GM18508 (cell line): ENCODE measurements around the gene ARMC3.
"Not testable (repeated sequence)": the region's sequence is repeated elsewhere in the genome, so short reads cannot be mapped to it uniquely, and the experiment has no call there.

Experiments used
- ATAC-seq: cut with Tn5 transposase; IDR thresholded peaks from one replicate; pipeline ENCODE4 v1.9.1; 2021; ENCODE audit warnings: moderate number of reproducible peaks; ENCODE audit not compliant: insufficient read depth, unreplicated experiment

The ARMC3 gene

GRCh38 chr10:22915314-22915713, 12.5 kb upstream of the ARMC3 start:
- ATAC-seq: no peak

DNA sequence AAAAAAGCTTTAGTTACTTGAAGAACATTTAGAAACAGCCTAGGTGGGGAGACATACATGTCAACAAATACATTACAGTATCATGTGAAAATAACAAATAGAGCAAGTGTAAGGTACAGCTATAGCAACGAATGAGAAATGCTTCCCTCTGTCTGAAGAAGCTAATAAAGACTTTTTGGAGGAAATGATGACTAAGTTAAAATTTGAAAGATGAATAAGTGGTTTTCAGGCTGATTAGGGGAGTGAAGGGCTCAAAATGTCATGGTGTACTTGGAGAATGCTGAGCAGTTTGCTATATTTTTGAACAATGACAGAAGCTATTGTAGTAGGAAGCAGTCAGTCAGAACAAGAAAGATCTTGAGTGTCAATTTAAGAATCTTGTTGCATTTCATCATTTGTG, 2.8 kb upstream of the ARMC3 start:
- no peak for ATAC-seq

DNA sequence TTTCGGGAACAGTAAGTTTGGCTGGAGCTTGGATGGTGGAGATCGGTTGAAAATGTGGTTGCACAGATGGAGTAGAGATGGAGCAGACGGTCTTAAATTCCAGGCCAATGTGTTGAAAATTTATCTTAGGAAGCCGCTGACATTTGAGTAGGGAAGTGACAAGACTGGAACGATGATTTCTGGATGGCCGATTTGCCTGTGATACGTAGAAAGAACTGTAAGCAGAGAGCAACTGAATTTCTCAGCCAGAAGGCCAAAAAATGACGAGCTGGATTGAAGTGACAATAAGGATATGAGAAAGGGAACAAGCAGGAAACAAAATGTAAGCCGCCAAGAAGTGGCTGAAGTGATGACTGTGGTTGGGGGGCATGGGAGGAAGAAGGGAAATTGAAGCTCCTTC, 687 bp upstream of the ARMC3 start:
- no peak for ATAC-seq

GRCh38 chr10:22929053-22929452, 1.2 kb downstream of the ARMC3 start:
- ATAC-seq: not testable (repeated sequence)

DNA sequence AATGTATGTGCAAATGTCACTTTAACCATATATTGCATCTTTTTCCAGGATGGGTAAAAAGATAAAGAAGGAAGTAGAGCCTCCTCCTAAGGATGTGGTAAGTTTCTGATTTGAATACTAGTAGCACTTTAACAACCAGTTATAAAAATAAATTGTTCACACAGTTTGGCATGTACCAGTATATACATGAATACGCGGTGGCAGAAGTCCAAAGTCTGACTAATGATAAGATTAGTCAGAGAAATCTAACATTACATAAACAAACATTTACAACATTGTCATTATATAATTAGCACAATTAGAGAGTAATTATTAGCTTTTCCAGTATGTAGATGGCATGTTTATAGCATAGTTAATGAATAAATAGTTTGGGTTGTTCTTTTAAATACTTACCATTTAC, 4.1 kb downstream of the ARMC3 start:
- ATAC-seq: peak; percentile 73

GRCh38 chr10:22932626-22933370, 4.9 kb downstream of the ARMC3 start:
- ATAC-seq: no peak

DNA sequence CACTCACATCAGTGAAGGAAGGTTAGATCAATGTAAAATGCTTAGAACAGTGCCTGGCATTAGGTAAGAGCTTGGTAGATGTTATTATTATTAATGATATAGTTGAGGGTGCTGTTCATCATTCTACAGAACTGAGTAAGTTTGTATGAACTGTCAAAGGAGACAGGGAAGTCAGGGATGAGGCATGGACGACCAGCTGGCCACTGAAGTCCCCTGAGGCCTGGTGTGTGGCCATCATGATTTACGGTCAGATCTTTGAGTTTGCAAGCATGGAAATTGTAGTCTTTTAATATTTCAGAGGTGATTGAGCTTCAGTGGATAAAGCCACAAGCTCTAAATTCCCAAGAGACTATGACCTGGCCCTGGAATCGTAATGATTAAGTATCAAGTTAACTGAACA, 6.9 kb downstream of the ARMC3 start:
- ATAC-seq: no peak

DNA sequence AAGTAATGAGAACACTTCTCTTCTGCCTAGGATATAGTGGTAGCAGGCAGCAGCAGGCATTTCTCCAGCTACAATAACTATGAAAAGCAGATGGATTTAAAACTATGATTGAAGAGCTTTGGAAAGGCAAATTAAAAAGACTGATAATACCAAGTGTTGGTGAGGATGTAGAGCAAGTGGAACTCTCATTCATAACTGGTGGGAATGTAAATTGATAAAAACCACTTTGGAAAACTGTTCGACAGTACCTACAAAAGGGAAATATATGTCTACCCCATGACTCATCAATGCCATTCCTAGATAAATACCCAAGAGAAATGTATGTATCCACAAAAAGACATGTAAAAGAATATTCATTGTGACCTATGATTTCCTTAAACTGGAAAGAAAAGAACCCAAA, 14.6 kb downstream of the ARMC3 start:
- ATAC-seq: no peak

- peak; percentile 62 for ATAC-seq
Observed at GRCh38 chr10:22945934-22946673, 18.3 kb downstream of the ARMC3 start.

GRCh38 chr10:22954970-22955369, 27.1 kb downstream of the ARMC3 start:
- no peak for ATAC-seq

DNA sequence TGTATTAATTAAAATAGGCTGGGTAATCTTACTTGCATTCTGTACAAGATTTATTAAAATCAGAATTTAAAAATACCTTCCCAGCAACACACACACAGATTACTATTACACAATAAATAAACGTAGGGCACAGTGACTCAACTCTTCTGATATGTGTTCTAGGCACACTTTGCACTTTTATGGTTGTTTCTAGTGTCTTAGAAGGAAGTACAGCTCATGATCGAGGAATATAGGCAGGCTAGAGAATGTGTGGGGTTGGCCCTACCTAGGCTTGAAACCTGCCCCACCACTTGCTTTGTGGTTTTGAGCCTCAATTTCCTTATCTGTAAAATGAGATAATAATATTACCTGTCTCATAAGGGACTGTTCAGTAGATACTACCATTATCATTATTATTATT, 30.5 kb downstream of the ARMC3 start:
- no peak for ATAC-seq

DNA sequence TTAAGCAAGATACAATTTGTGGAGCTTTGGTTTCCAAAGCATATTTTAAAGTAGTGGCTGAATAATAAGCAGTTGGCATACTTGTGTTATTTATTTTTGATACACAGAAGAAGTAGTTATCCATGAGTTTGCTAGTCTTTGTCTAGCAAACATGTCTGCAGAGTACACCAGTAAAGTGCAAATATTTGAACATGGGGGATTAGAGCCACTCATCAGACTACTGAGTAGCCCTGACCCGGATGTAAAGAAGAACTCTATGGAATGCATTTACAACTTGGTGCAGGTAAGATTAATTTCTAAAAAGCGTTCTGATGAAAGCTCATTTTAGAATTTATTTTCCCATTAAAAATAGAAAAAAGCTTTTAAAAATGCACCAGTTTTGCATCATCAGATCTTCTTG, 31.4 kb downstream of the ARMC3 start:
- ATAC-seq: no peak

DNA sequence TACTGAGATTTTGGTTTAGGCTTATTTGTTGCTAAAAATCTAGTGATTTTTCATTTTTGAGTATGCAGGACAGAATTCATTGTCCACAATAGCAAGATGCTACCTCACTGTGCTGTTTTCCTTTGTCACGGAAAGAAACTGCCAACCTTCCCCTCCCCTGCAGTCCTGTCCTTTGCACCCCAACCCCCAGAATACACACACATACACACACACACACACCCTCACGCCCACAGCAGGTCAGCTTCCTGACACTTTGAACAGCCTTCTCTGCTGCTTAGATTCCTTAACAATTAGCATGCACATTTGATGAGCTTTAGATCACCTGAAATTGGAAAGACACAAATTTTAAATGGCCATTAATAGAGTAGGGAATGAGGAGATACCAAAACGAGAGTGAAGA, 32.1 kb downstream of the ARMC3 start:
- ATAC-seq: no peak

- no peak for ATAC-seq
Observed at GRCh38 chr10:22962817-22963216, 35.0 kb downstream of the ARMC3 start.

DNA sequence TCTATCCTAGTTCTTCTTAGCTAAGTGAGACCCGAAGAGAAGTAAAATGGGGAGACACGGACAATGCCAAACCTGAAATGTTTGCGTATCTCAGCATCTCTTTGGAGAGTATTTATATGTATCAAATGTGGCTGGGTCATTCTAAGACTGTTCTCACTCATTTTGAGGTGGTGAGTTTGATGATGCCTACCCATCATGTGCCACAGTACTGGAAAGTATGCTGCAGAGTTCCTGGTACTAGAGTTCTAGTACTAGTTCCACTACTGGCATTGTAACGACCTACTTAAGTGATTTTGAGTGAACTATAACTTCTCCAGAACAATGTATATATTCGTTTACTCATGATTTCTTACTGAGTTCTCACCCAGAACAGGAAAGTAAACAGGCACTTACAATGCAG, 41.9 kb downstream of the ARMC3 start:
- no peak for ATAC-seq

- no peak for ATAC-seq
Observed at GRCh38 chr10:22976534-22976933, 48.7 kb downstream of the ARMC3 start.

GRCh38 chr10:22977751-22978150, 49.9 kb downstream of the ARMC3 start:
- no peak for ATAC-seq

DNA sequence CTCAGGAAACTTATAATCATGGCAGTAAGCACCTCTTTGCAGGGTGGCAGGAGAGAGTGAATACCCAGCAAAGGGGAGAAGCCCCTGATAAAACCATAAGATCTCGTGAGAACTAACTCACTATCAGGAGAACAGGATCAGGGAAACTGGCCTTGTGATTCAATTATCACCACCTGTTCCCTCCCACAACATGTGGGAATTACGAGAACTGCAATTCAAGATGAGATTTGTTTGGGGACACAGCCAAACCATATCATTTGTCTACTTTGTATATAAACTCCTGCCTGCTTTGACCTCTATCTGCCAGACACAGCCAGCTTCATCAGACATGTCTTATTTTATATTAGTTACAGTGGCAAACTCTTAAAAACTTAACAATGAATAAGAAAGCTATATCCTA, 50.4 kb downstream of the ARMC3 start:
- ATAC-seq: no peak

GRCh38 chr10:22978918-22979317, 51.1 kb downstream of the ARMC3 start:
- ATAC-seq: no peak

GRCh38 chr10:22980822-22981221, 53.0 kb downstream of the ARMC3 start:
- ATAC-seq: no peak

DNA sequence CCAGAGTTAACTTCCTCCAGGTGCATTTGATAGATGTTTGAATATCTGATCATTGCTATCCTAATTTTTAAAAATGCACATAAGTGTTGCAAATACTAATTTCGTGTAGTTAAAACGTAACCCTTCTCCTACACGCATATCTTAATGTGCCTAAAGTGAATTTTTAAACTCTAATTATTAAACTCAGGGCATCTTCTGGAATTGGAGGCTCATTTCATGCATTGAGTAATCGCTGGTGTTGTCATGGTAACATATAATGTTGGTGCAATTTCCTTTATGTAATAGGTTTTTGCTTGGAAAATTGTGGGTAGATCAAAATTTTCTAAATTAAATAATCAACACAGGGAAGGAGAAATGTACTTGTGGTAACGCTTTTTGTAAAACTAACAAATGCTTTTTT, 56.2 kb downstream of the ARMC3 start:
- ATAC-seq: no peak
